ENCODE results near the gene PAQR7.

- TF ChIP-seq CTCF (IDR thresholded peaks at IDR 0.05; ENCODE audit: insufficient read depth, low read length, poor library complexity, severe bottlenecking) (no peak), EZH2phosphoT487 (conservative IDR thresholded peaks at IDR 0.05; ENCODE audit: low read length) (no peak)
These were observed 27.0 kb upstream of the PAQR7 start for GRCh38 chr1:25902462-25902861.
